ENCODE data around the gene MISFA. TPM values are rescaled to one million over a fixed set of nuclear protein-coding genes. Genes with fewer than 3 reads are reported as not detected.

MISFA gene
- total RNA-seq, 1 experiment from 2014 or later: 3.7 TPM

DNA sequence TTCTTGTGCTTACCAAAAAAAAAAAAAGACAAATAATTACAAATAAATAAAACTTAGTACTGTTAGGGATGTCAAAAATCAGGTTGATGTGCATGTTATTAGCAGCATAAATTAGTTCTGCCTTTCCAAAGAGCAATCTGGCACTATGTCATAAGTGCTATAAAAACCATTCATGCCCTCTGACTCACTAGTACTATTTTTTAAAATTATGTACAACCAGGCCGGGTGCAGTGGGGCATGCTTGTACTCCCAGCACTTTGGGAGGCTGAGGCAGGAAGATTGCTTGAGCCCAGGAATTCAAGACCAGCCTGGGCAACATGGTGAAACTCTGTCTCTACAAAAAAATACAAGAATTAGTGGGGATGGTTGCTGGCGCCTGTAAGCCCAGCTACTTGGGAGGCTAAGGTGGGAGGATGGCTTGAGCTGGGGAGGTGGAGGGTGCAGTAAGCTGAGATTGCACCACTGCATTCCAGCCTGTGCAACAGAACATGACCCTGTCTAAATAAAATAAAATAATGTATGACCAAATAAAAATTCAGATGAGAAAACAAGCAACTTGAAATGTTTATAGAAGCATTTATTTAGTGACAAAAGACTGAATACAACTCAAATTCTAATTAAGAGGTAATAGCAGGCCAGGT is 36.4 kb upstream of the MISFA start:
- Histone ChIP-seq H3K9ac (ENCODE audit: extremely low read depth, insufficient read length, low read length) (no peak overlapping the region), H2BK20ac (ENCODE audit: low read depth, low read length, poor library complexity, severe bottlenecking) (no peak overlapping the region), H4K8ac (replicated peaks; ENCODE audit: insufficient read length, low read depth, low read length) (no peak overlapping the region), H3K23ac (ENCODE audit: insufficient read length, low read depth, low read length) (no peak overlapping the region), H2BK15ac (ENCODE audit: low read depth, low read length) (no peak overlapping the region), H3K56ac (ENCODE audit: insufficient read length, low read depth, low read length) (no peak overlapping the region), H4K91ac (ENCODE audit: insufficient read length, low read depth, low read length) (no peak overlapping the region), H2AFZ (ENCODE audit: low read length) (no peak overlapping the region), H2AK5ac (ENCODE audit: insufficient read length, low read length) (no peak overlapping the region), H3T11ph (ENCODE audit: low read length) (no peak overlapping the region), H2BK120ac (ENCODE audit: low read depth, low read length, poor library complexity, severe bottlenecking) (no peak overlapping the region), H3K18ac (ENCODE audit: insufficient read length, low read depth, low read length) (no peak overlapping the region), H3K79me2 (ENCODE audit: insufficient read depth, low read length) (no peaks in the 10 kb centered on the region), H2BK5ac (ENCODE audit: insufficient read length, low read length) (no peak overlapping the region), H3K14ac (ENCODE audit: insufficient read depth, low read length) (no peak overlapping the region), H3K23me2 (ENCODE audit: insufficient read length, low read depth, low read length, poor library complexity, severe bottlenecking) (no peaks in the 10 kb centered on the region), H2BK12ac (ENCODE audit: insufficient read length, low read depth, low read length) (no peak overlapping the region), H3K27me3 (ENCODE audit: insufficient read depth, low read length) (no peaks in the 10 kb centered on the region), H4K5ac (ENCODE audit: insufficient read length, low read depth, low read length) (no peak overlapping the region), H3K4me1 (ENCODE audit: insufficient read depth, low read length) (no peaks in the 10 kb centered on the region), H3K9me3 (ENCODE audit: control insufficient read depth, low read depth, low read length) (no peaks in the 10 kb centered on the region), H3K4ac (ENCODE audit: low read depth, low read length) (no peak overlapping the region), H3K4me2 (ENCODE audit: insufficient read depth, insufficient read length, low read length) (no peak overlapping the region), H3K27ac (ENCODE audit: insufficient read length, low read depth, low read length) (no peak overlapping the region), H3K79me1 (ENCODE audit: insufficient read depth, low read depth, low read length, poor library complexity, severe bottlenecking) (no peaks in the 10 kb centered on the region), H4K20me1 (ENCODE audit: control insufficient read depth, insufficient read depth, insufficient read length) (no peaks in the 10 kb centered on the region)
- no peaks in the 10 kb centered on the region for H3K9me3 Mint-ChIP-seq
- no peak for DNase-seq
- H3K36me3 Mint-ChIP-seq (ENCODE audit: insufficient read depth in 1 of 3, low read depth in 3 of 3): 0 out of 7 replicates have a peak, but pooled peaks cover 0 to under 1% (median 0%) of the 10 kb centered on the region in 3 experiments
- no peak overlapping the region for H3K4me3 Mint-ChIP-seq
- no CpG with 5 or more reads among the region's 2 CpGs for WGBS (ENCODE audit: extremely low coverage, insufficient read length, low lambda C conversion rate)
- no peak for TF ChIP-seq CTCF (conservative IDR thresholded peaks at IDR 0.05)
- H3K4me1 Mint-ChIP-seq: peaks cover 6 to 7% of the 10 kb centered on the region in 2 experiments; a peak in 2 of 4 replicates
- no peaks in the 10 kb centered on the region for H3K27me3 Mint-ChIP-seq (ENCODE audit: low read depth)
- H3K27ac Mint-ChIP-seq: no peak overlapping the region; a peak in 1 of 7 replicates

Measured in H9 (cell line).